Ishikawa (cell line): ENCODE data around the gene NT5DC4.

Source experiments
- EP300 ChIP-seq: IDR thresholded peaks from 2 replicates; pipeline ENCODE4 v1.6.1; 2012; ENCODE audit warnings: borderline replicate concordance
- YY1 ChIP-seq: IDR thresholded peaks from 2 replicates; pipeline ENCODE4 v1.6.1; 2012; ENCODE audit warnings: low read depth
- TF ChIP-seq, protein P1 (sequence below): IDR thresholded peaks from 2 replicates; pipeline ENCODE4 v1.6.1; 2012

- no peak for TF ChIP-seq EP300
- TF ChIP-seq YY1: no peak
- TF ChIP-seq, protein P1, sequence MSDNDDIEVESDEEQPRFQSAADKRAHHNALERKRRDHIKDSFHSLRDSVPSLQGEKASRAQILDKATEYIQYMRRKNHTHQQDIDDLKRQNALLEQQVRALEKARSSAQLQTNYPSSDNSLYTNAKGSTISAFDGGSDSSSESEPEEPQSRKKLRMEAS: no peak
Measured at GRCh38 chr2:112772322-112772721, 51.5 kb downstream of the NT5DC4 start.
